ACHN (cell line): ENCODE measurements around the gene ADAMTS19.

Experiments
- DNase-seq: peaks from one replicate; pipeline ENCODE4 v3.0.0-alpha.2; 2015
- in situ Hi-C: cut with HindIII; loops from 2 replicates; pipeline ENCODE4 v1.10.0; 2017; ENCODE audit warnings: low sequenced_read_pairs, low pct_ligation_motif_present, low pct_unique_long_range_greater_than_20kb

Gene ADAMTS19

GRCh38 chr5:129724222-129724621 is 264.1 kb downstream of the ADAMTS19 start:
- no peak for DNase-seq
- in situ Hi-C loops, result no loop called here

GRCh38 chr5:129724647-129725046 is 264.5 kb downstream of the ADAMTS19 start:
- in situ Hi-C loops, result no loop called here
- DNase-seq, result no peak

- DNase-seq, result no peak
- in situ Hi-C loops, result no loop called here
These were observed 279.7 kb downstream of the ADAMTS19 start for GRCh38 chr5:129739773-129740172.

GRCh38 chr5:129743541-129744187 is 283.6 kb downstream of the ADAMTS19 start:
- in situ Hi-C loops, result no loop called here
- no peak for DNase-seq

GRCh38 chr5:129745997-129746396 is 285.9 kb downstream of the ADAMTS19 start:
- no peak for DNase-seq
- in situ Hi-C loops, result no loop called here

GRCh38 chr5:129746876-129747275 is 286.8 kb downstream of the ADAMTS19 start:
- no peak for DNase-seq
- in situ Hi-C loops, result no loop called here

- in situ Hi-C loops, result no loop called here
- no peak for DNase-seq
These were observed 287.7 kb downstream of the ADAMTS19 start, which contains the start of gene MINAR2 for GRCh38 chr5:129747572-129748407. Gene MINAR2 (plus strand): TSS chr5:129748094. CDS start chr5:129748191, 97 bp downstream.

GRCh38 chr5:129748913-129749880 is 289.1 kb downstream of the ADAMTS19 start:
- in situ Hi-C loops, result no loop called here
- no peak for DNase-seq

- in situ Hi-C loops, result no loop called here
- DNase-seq, result no peak
These were observed 300.7 kb downstream of the ADAMTS19 start for GRCh38 chr5:129760636-129761325.

- in situ Hi-C loops, result no loop called here
- DNase-seq, result no peak
These were observed 303.6 kb downstream of the ADAMTS19 start for GRCh38 chr5:129763651-129764050.

- in situ Hi-C loops, result no loop called here
These were observed 306.7 kb downstream of the ADAMTS19 start for GRCh38 chr5:129766798-129767197.

GRCh38 chr5:129767927-129768380 is 307.9 kb downstream of the ADAMTS19 start:
- in situ Hi-C loops, result no loop called here
- DNase-seq, result peak; percentile 85

More at GRCh38 chr5:129766798-129767197, 306.7 kb downstream of the ADAMTS19 start:
- DNase-seq, result no peak

GRCh38 chr5:129768735-129769134 is 308.6 kb downstream of the ADAMTS19 start:
- in situ Hi-C loops, result no loop called here
- DNase-seq, result no peak

- no peak for DNase-seq
- in situ Hi-C loops, result no loop called here
These were observed 310.1 kb downstream of the ADAMTS19 start for GRCh38 chr5:129770024-129770820.

GRCh38 chr5:129771058-129771838 is 311.1 kb downstream of the ADAMTS19 start:
- in situ Hi-C loops, result no loop called here
- DNase-seq, result peak; percentile 60

GRCh38 chr5:129773376-129773775 is 313.3 kb downstream of the ADAMTS19 start:
- no peak for DNase-seq
- in situ Hi-C loops, result no loop called here

GRCh38 chr5:129781594-129781993 is 321.5 kb downstream of the ADAMTS19 start:
- no peak for DNase-seq
- in situ Hi-C loops, result no loop called here
